ENCODE data around the gene PRKG1. TPM values are rescaled to one million over a fixed set of nuclear protein-coding genes. Genes with fewer than 3 reads are reported as not detected.

Gene PRKG1
- total and polyA plus RNA-seq, 2 of the 8 experiments (the other 6 are each of a cell fraction or from before 2014, with no cell fraction given): 4.2 to 15.2 TPM

GRCh38 chr10:51920672-51921071 is 846.4 kb downstream of the PRKG1 start:
- Histone ChIP-seq H3K79me2 (ENCODE audit: control insufficient read depth in 1 of 2, insufficient read depth in 2 of 2, low read length in 2 of 2) (no peaks in the 10 kb centered on the region), H3K36me3 (ENCODE audit: control insufficient read depth in 2 of 4, insufficient read depth in 4 of 4, low read length in 3 of 4) (no peaks in the 10 kb centered on the region), H3K14ac (ENCODE audit: insufficient read length) (no peak overlapping the region), H4K8ac (ENCODE audit: extremely low read depth, insufficient read depth, low read length) (no peak overlapping the region), H4K91ac (replicated peaks; ENCODE audit: insufficient read length, low read length) (no peak overlapping the region), H4K5ac (ENCODE audit: insufficient read length, low read depth, low read length) (no peak overlapping the region), H3K27me3 (replicated peaks in 1 of 4; ENCODE audit: control insufficient read depth in 3 of 4, extremely low read depth in 1 of 4, insufficient read depth in 3 of 4, low read length in 3 of 4) (no peaks in the 10 kb centered on the region), H3K9me3 (ENCODE audit: insufficient read depth in 2 of 2, low read depth in 1 of 2, low read length in 1 of 2) (no peaks in the 10 kb centered on the region), H3K56ac (replicated peaks; ENCODE audit: insufficient read length, low read depth, low read length) (no peak overlapping the region), H3K9ac (replicated peaks in 1 of 4; ENCODE audit: extremely low read depth in 1 of 4, low read depth in 3 of 4, low read length in 3 of 4) (no peak overlapping the region), H3K4ac (replicated peaks; ENCODE audit: insufficient read length, low read depth, low read length) (no peak overlapping the region), H3K23ac (ENCODE audit: insufficient read length) (no peak overlapping the region), H2BK5ac (ENCODE audit: low read depth, low read length) (no peak overlapping the region), H3K27ac (ENCODE audit: low read depth, low read length) (no peak overlapping the region), H2BK120ac (replicated peaks; ENCODE audit: low read depth, low read length) (no peak overlapping the region), H2BK12ac (ENCODE audit: low read depth, low read length) (no peak overlapping the region), H2AFZ (ENCODE audit: low read length) (no peak overlapping the region), H2BK20ac (ENCODE audit: low read length) (no peak overlapping the region), H2BK15ac (ENCODE audit: low read length) (no peak overlapping the region), H3K4me1 (replicated peaks in 1 of 4; ENCODE audit: control insufficient read depth in 3 of 4, insufficient read depth in 4 of 4, low read length in 3 of 4) (peaks cover 0 to 14% (median 0%) of the 10 kb centered on the region in 4 experiments; a peak in 2 of 7 replicates), H2AK5ac (ENCODE audit: low read depth, low read length) (no peak overlapping the region), H3K4me2 (ENCODE audit: insufficient read depth in 1 of 2, low read depth in 2 of 2, low read length in 2 of 2) (no peak overlapping the region), H4K20me1 (replicated peaks in 1 of 2; ENCODE audit: control insufficient read depth in 1 of 2, insufficient read depth in 2 of 2, low read length in 2 of 2) (no peaks in the 10 kb centered on the region), H3K79me1 (ENCODE audit: low read depth, low read length) (no peaks in the 10 kb centered on the region), H3K18ac (ENCODE audit: extremely low read depth, low read length) (no peak overlapping the region), H3K23me2 (ENCODE audit: low read depth, low read length) (no peaks in the 10 kb centered on the region), H3K4me3 (ENCODE audit: extremely low read depth in 1 of 4, insufficient read depth in 2 of 4, low read depth in 3 of 4, low read length in 4 of 4) (no peak overlapping the region)
- ChIA-PET CTCF (ENCODE audit: partially characterized antibody) (interaction anchor here (1.3 kb wide), 1 partner anchor 42 kb away, joined by 5 read pairs; no protein-coding TSS in a partner anchor), POLR2A (ENCODE audit: partially characterized antibody) (no interaction called here)
- TF ChIP-seq SP4 (IDR thresholded peaks at IDR 0.05; ENCODE audit: low read length): no peak
- TF ChIP-seq SIX5 (IDR thresholded peaks at IDR 0.05; ENCODE audit: low read depth, low read length): no peak
- TF ChIP-seq MAX (IDR thresholded peaks at IDR 0.05): no peak
- no peak for TF ChIP-seq PHF8 (conservative IDR thresholded peaks at IDR 0.05; ENCODE audit: low read depth, low read length)
- no peak for TF ChIP-seq GABPA (IDR thresholded peaks at IDR 0.05; ENCODE audit: borderline replicate concordance, insufficient read depth, low read length)
- no peak for TF ChIP-seq MAFK (IDR thresholded peaks at IDR 0.05; ENCODE audit: low read depth, low read length)
- TF ChIP-seq POLR2AphosphoS5 (IDR thresholded peaks at IDR 0.05; ENCODE audit: low read depth, low read length): no peak
- no peak for TF ChIP-seq SAP30 (IDR thresholded peaks at IDR 0.05; ENCODE audit: insufficient read depth, insufficient replicate concordance, low read length)
- no peak for TF ChIP-seq TCF12 (IDR thresholded peaks at IDR 0.05; ENCODE audit: low read depth, low read length)
- TF ChIP-seq ATF2 (IDR thresholded peaks at IDR 0.05; ENCODE audit: low read length): no peak
- TF ChIP-seq KDM1A (IDR thresholded peaks at IDR 0.05; ENCODE audit: borderline replicate concordance, low read length): no peak
- DNase-seq (ENCODE audit: low read depth in 1 of 2, low spot score in 2 of 2) (no peak), FAIRE-seq (no peak)

Data from H1 (cell line).